Uterus (tissue), 2 donors: Measurements from ENCODE around the gene SLC9A1.
"Not testable (repeated sequence)": the region's sequence is repeated elsewhere in the genome, so short reads cannot be mapped to it uniquely, and the experiment has no call there.

Experiments used
- POLR2A ChIP-seq, 2 donors: fragments of 450-650 bp; IDR thresholded peaks; one replicate each; pipeline ENCODE4 v1.6.1; 2016; ENCODE audit warnings: antibody characterized with exemption in 2 of 2, mild to moderate bottlenecking in 1 of 2, moderate library complexity in 1 of 2
- TF ChIP-seq, protein P1 (sequence below), 4 experiments: fragments of 200-600 bp in 2 of 4; fragments of 450-650 bp in 2 of 4; sonication (generic) in 2 of 4; IDR thresholded peaks; one replicate each; pipeline ENCODE4 v1.5.1; 2016 to 2019; ENCODE audit warnings: antibody characterized with exemption in 4 of 4, mild to moderate bottlenecking in 2 of 4, moderate library complexity in 1 of 4

DNA sequence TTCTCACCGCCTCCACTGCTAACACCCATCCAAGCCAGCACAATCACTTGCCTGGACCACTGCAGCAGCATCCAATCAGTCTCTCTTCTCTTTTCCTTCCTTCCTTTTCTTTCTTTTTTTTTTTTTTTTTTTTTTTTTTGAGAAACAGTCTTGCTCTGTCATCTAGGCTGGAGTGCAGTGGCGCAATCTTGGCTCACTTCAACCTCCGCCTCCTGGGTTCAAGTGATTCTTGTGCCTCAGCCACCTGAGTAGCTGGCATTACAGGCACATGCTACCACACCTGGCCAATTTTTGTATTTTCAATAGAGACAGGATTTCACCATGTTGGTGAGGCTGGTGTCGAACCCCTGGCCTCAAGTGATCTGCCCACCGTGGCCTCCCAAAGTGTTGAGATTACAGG, 29.8 kb downstream of the SLC9A1 start:
- TF ChIP-seq, protein P1, sequence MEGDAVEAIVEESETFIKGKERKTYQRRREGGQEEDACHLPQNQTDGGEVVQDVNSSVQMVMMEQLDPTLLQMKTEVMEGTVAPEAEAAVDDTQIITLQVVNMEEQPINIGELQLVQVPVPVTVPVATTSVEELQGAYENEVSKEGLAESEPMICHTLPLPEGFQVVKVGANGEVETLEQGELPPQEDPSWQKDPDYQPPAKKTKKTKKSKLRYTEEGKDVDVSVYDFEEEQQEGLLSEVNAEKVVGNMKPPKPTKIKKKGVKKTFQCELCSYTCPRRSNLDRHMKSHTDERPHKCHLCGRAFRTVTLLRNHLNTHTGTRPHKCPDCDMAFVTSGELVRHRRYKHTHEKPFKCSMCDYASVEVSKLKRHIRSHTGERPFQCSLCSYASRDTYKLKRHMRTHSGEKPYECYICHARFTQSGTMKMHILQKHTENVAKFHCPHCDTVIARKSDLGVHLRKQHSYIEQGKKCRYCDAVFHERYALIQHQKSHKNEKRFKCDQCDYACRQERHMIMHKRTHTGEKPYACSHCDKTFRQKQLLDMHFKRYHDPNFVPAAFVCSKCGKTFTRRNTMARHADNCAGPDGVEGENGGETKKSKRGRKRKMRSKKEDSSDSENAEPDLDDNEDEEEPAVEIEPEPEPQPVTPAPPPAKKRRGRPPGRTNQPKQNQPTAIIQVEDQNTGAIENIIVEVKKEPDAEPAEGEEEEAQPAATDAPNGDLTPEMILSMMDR (IDR thresholded peaks at IDR 0.05) = not testable (repeated sequence)
- not testable (repeated sequence) for TF ChIP-seq POLR2A (IDR thresholded peaks at IDR 0.05)
